NCI-H524 treated with DMSO at 0.1 percent for 48 hours (cell line): ENCODE data around the gene BCL7C.

Experiments used
- DNase-seq: peaks from one replicate; lab custom pipeline; 2025; lab: John Stamatoyannopoulos, UW

Gene BCL7C

DNA sequence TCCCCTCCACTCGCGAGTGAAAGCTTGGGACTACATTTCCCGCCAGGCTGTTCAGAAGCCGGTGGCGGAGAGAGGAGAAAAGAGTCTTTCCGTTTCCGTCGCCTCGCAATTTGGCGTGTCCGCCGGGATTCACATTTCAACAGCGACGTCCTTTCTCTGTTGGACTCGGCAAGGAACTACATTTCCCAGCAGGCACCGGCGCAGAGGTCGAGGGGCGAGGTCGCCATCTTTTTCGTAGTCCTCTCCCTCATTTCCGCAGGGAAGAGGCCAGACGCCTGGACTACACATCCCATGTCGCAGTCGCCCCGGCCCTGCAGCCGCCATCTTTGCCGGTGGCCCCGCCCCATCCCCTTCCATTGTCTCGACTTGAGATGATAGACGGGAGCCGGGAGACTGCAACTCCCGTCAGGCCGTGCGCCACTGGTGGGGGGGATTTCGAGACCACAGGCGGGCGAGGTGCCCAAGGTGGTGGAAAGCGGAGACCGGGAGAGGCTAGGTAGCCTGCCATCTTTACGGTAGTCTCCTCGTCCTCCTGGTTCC lies 28.6 kb upstream of the BCL7C start:
- DNase-seq = peak; percentile 100

DNA sequence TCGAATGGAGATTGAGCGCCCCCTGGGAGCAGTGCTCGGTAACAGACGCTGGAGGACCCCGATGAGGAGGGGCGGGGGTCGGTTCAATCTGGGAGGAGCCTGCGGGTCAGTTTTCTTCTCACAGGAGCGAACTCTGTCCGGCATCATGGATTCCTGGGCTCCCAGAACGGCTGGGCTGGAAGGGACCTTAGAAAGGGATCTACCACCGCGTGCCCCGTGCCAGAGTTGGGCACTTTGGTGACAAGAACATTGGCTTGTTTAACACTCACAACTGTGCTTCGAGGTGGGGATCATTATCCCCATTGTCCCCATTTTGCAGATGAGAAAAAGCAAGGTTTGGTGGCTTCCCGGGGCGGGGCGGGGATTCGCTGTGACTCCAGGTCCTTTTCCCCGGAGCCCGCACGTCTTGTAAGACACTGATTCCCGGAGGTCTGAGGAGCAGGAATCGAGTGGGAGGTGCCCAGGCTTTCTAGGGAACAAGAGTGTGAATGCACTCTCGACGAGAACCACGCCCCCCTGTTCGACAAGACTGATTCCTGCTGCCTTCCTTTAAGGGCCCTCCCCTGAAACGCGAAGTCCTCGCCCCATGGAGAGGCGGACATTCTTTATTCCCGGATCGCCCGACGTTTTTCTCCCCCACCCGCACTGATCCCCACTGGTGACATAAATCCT lies 28.0 kb upstream of the BCL7C start:
- DNase-seq = peak; percentile 38

DNA sequence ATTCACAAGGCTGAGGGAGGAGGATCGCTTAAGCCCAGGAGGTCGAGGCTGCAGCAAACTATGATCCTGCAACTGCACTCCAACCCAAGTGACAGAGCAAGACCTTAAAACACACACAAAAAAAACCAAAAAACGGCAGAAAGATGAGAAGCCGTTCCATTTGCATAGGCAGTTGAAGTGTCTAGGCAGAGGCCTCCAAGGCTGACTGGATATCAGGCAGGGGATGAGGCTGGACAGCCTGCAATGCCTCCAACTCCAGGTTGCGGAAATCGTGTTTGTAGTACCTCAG lies 27.5 kb upstream of the BCL7C start:
- DNase-seq = no peak

DNA sequence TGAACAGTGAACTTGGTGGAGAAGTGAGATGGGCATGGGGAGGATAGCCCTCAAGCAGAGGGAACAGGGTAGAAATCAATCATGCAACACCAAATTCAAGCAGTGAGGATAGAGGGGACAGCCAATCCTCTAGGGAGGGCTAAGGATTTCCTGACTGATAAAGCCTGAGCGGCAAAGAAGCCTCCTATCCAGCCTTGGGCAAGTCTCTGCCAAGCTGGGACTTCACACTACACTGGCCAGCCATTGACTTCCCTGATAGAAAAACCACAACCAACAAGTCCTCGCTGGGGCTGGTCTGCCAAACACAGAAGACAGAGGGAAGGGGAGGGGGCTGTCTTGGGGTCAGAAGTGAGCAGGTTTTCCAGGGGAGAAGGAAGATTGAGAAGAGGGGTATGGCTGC lies 27.0 kb upstream of the BCL7C start:
- DNase-seq = no peak

DNA sequence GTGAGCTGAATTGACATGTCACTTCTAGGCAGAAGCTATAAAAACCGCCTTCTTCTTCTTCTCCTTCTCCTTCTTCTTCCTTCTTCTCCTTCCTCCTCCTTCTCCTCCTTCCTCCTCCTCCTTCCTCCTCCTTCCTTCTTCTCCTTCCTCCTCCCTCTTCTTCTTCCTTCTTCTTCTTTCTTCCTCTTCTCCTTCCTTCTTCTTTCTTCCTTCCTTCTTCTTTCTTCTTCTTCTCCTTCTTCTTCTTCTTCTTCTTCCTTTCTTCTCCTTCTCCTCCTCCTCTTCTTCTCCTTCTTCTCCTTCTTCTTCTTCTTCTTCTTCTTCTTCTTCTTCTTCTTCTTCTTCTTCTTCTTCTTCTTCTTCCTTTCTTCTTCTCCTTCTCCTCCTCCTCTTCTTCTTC lies 24.7 kb upstream of the BCL7C start:
- no peak for DNase-seq

DNA sequence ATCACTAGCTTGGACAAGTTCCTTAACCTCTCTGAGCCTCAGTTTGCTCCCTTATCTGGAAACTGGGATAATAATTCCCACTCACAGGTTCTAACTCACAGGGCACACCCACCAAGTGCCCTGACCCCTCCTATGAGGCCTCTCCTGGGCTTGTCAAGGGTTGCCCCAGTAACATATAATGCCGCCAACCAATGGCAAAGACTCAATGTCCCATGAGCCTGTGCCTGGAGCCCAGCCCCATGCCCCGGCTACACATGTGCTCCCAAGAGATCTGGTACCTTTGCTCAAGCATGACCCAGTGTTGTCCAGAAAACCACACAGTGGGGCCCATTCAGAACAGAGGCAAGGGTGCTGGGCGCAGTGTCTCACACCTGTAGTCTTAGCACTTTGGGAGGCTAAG lies 21.0 kb upstream of the BCL7C start:
- no peak for DNase-seq

DNA sequence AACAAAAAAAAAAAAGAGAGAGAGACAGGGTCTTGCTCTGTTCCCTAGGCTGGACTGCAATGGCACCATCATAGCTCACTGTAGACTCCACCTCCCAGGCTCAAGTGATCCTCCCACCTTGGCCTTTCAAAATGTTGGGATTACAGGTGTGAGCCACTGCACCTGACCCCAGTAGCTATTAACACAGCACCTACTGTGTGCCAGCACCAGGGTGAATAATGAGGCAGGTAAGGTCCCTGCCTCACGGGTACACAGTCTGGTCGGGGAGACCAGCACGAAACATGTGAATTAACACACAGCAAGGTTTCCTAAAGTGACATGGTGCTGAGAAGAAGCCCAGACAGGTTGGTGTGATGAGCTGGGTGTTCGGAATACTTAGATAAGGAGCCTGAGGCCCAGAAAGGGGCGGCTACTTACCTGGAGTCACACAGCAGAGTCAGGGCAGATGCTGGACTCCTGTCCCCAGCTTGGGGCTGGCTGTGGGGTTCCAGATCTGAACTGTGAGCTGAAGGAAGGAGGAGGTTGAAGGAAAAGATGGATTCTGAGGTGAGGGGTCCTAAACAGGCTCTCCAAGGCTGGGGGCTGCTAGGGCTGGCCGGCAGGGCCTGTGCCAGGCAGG lies 19.0 kb upstream of the BCL7C start:
- DNase-seq = no peak

DNA sequence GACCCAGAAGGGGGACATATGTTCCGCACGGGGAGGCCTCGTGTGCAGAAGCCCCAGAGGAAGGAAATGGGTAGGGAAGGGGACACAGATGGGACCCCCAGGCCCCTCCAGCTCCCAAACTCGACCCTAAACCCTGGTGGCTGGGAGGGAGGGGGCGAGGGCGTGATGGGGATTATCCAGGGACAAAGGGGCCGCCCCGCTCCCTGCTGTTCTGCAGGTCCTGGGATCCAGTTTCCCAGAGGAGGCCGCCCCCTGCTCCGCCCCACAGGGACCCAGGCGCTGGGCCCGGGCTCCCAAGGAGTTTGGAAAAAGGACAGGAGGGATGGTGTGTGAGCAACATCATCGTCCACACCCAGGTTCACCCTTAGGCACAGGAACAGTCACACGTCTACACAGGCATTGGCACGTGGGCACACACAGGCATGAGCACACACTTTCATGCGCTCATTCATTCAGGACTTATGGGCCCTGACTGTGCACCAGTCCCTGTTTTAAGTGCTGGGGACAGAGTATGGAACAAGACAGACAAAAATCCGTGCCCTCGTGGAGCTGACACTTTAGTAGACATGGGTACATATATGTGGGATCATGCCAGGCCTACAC lies 16.7 kb upstream of the BCL7C start:
- no peak for DNase-seq

DNA sequence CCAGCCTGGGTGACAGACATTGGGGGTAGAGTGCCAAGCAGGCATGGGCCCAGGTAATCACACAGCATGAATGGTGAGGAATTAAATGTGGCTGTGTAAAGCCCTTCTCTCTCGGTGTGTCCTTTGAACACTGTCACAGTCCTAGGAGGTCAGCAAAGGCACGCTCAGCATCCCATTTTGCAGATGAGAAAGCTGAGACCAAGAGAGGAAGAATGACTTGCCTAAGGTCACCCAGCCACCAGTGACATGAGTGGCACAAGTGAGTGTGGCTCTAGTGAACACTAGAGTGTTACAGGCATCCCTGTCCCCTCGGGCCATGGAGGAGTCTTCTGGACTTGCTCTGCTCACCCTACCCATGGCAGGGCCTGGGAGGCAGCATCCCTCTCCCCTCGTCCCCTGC lies 13.2 kb upstream of the BCL7C start:
- DNase-seq = no peak

DNA sequence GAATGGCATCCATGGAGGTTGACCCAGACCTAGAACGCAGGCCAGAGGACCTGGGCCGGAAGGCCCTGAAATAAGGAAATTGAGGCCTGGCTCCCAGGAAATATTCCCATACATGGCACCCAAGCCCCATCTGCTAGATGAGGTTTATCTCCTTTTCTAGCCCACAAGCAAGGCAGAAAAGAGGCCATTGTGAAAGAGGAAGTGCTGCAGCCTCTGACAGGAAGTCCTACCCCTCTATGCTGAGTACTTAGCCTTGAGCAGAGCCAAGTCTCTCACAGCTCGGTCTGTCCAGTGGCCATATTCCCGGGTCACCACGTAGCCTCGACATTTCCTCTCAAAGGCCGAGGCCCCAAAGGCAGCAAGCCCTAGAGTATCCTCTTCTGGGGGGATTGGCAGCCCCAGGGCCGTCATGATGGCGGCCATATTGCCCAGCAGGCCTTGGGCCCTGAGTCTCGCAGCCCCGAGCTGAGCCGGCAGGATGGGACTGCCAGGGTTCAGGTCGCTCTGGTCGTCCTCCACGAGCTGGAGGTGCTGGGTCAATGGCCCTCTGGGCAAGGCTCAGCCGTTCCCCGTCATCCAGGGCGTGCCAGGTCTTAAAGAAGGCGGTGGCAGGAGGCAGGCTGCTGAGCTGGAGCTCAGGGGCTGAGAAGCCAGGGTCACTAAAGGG lies 10.4 kb upstream of the BCL7C start:
- no peak for DNase-seq

DNA sequence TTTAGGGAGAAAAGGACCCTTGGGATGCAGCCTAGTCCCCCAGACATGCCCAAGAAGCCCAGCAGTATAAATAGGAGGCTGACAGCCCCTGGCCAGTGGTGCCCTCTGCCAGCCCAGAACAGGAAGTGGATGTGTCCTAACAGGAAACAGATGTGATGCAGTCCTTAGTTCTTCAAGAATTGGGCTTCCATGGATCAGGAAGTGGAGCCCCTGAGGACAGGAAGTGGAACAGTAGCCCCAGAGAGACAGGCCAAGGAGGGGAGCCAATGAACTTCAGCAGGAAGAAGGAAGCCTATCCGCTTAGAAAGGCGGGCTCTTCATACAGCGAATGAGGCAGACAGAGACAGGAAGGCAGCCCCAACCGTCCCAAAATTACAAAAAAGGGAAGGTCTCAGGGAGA lies 9.7 kb upstream of the BCL7C start:
- no peak for DNase-seq

DNA sequence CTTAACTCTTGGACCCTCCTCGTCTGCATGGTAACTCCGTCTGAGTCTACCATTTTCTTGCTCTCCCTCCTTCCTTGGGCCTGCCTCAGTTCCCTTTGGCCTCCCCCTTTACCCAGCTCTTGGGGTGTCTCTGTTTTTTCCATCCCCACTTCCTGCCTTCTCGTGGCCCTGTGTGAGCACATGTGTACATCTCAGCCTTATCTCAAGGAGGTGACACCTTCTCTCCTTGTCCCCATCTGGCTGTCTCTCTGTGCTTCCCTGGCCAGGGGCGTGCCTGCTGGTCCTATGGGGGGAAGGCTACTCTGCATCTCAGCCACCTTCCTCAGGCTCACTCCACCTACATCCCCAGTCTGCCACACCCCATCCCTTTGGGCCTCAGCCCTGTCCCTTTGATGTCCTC lies 9.1 kb upstream of the BCL7C start:
- no peak for DNase-seq

DNA sequence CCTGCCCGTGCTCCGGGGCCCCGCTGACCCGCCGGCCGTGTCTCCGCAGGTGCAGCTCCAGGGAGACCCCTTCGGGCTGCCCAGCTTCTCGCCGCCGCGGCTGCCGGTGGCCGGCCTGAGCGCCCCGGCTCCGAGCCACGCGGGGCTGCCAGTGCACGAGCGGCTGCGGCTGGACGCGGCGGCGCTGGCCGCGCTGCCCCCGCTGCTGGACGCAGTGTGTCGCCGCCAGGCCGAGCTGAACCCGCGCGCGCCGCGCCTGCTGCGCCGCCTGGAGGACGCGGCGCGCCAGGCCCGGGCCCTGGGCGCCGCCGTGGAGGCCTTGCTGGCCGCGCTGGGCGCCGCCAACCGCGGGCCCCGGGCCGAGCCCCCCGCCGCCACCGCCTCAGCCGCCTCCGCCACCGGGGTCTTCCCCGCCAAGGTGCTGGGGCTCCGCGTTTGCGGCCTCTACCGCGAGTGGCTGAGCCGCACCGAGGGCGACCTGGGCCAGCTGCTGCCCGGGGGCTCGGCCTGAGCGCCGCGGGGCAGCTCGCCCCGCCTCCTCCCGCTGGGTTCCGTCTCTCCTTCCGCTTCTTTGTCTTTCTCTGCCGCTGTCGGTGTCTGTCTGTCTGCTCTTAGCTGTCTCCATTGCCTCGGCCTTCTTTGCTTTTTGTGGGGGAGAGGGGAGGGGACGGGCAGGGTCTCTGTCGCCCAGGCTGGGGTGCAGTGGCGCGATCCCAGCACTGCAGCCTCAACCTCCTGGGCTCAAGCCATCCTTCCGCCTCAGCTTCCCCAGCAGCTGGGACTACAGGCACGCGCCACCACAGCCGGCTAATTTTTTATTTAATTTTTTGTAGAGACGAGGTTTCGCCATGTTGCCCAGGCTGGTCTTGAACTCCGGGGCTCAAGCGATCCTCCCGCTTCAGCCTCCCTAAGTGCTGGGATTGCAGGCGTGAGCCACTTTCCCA lies 8.4 kb upstream of the BCL7C start:
- no peak for DNase-seq

DNA sequence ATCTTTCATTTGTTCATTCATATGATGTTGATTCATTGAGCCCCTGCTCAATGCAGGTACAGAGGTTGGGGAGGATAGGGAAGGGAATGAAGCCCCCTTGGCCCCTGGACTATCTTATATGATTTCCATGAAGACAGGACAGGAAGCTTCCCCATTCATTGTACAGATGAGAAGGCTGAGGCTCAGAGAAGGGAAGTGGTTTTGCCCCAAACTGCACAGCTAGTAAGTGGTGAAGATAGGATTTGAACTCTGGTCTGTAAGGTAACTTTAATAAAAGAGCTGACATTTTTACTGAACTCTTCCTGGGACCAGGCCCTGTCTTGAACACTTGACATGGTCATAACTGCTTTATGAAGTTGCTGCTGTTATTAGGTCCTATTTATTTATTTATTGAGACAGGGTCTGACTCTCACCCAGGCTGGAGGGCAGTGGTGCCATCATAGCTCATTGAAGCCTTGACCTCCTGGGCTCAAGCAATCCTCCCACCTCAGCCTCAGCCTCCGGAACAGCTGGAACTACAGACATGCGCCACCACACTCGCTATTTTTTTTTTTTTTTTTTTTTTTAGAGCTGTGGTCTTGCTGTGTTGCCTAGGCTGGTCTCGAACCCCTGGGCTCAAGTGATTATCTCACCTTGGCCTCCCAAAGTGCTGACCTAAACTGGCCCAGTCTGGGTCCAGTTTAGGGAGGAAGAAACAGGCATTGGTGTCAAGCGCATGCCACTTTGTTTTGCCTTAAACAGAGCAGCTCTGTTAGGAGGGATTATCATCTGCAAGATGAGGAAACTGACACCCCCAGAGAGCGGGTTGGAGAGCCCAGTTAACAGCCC lies 7.5 kb upstream of the BCL7C start:
- DNase-seq = no peak

DNA sequence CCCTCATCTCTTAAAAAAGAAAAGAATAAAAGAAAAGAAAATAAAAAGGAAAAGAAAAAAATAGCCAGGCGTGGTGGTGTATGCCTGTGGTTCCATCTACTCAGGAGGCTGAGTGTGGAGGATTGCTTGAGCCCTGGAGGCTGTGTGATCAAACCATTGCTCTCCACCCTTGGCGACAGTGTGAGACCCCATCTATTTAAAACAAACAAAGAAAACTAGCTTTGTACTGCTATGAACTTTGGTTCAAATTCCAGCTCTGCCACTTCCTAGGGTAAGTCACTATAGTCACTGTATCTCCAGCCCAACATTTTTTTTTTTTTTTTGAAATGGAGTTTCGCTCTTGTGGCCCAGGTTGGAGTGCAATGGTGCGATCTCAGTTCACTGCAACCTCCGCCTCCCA lies 6.7 kb upstream of the BCL7C start:
- no peak for DNase-seq

DNA sequence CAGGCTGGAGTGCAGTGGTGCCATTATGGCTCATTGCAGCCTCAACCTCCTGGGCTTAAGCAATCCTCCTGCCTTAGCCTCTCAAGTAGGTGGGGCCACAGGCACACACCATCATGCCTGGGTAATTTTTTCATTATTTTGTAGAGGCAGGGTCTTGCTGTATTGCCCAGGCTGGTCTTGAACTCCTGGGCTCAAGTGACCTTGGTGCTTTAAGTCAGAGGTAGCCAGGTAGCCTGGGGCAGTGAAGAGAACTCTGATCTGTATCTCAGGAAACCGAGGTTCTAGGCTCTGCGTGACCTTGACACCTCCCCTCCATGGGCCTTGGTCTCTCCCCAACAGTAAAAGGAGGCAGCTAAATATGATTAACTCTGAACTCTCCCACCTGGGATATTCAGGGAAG lies 5.9 kb upstream of the BCL7C start:
- DNase-seq = no peak

DNA sequence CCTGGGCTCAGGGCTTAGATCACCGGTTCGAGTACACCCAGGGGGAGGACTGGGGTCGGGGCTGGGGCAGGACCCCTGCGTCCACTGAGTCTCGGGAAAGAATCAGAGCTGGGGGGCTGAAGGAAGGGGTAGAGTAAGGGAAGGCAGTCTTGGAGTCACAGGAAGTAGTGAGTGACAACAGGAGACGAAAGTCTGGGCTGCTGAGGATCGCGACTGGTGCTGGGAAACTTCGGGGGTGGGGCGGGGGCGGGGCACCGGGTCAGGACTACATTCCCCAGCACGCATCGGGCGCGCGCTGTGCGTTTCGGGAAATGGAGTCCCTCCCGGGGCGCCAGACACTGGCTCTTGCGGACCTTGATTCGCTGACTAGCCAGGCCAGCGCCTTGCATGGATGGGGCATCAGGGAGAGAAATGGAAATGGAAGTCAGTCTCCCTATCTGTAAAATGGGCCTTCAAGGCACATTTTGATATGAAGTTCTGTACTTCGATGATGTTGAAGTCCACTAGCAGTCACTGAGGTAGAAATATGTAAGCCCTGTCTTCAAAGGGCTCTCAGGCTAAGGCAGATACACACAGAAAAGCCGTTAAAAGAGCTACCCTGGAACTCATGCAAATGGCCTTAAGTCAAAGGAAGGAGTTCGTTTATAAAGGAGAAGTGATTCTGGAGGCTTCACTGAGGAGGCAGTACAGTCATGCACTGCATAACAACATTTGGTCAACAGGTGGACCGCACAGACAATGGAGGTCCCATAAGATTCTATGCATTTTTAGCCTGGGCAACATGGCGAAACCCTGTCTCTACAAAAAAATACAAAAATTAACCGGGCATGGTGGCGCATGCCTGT lies 3.2 kb upstream of the BCL7C start:
- DNase-seq = no peak

DNA sequence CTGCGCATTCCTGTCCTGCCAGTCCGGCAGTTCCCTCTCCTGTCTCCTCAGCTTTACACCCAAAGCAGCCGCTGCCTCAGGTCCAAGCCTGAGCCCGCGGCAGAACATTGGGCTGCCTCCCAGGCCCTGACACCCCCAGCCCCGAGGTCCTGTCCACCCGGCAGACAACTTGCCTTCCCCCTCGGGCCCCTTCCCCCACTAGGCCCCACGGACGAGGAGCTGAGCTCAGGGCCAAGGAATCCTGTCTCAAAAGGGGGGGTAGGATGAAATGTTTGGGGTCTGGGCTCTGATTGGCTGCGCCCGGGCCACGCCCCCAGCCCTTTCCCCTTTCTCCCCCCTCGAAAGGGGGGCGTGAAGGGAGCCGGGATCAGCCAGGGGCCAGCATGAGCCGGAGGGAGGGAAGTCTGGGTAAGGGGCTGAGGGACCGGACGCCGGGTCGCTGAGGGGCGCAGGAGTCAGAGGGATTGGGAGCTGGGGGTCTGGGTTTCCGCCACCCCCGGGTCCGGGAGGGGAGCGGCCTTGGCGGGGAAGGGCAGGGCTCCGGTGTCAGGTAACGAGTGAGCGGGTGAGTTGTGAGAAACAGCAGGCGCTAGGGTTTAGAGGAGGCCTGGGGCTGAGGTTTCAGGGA lies 2.5 kb upstream of the BCL7C start, which contains the start of gene CTF1:
CTF1 (plus strand) TSS at position 354 of the 628 bp plus-strand sequence; CDS start at position 384, 30 bp downstream.
- no peak for DNase-seq

DNA sequence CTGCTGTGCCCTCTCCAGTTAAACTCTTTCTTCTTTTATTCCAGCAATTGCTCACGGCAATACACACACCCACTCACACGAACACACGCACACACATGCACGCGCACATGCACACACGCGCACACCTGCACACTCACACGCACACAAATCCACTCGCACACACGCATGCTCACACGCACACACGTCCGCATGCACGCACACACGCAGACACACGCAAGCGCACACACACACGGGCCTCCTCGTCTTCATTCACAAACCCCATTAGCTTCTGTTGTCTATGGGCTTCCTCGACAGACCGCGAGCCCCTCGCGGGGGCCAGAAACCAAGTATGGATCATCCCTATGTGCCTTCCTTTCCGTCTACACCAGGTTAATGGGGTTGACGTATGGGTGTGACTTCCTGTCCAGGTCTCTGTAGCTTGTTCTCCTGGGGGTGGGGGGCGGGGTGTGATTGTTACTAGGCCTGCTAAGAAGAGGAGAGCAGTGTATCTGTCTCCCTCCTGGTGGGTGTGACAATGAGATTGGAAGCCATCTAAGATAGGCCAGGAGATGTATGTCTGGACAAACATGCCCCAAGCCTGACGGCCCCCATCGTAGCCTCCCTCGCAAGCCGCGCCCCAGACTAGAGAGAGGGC lies 1.9 kb upstream of the BCL7C start:
- no peak for DNase-seq
